Measurements from ENCODE around the gene PRSS36.

Gene PRSS36

DNA sequence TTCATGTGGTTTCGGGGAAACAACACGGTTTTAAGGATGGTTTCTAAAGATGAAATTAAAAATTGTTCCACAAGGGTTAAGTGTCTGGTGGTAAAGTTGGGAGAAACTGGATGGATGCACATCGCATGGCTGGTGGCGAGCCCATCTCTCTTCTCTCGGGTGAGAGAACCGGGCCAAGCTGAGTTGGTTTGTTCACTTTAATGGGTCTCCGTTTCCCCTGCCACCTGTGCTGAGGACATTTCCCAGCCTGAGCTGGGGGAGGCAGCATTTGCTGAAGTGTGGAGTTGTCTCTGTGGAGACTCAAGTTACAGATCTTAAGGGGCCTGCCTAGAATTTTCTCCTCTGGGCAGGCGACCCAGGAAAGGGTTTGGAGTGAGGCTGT, 37.9 kb upstream of the PRSS36 start:
- Histone ChIP-seq H2AFZ (ENCODE audit: low read depth, low read length, severe bottlenecking) (no peak overlapping the region), H3K9ac (ENCODE audit: low read length) (no peak overlapping the region), H3K9me3 (ENCODE audit: insufficient read depth, low read length) (no peaks in the 10 kb centered on the region), H3K79me2 (ENCODE audit: insufficient read depth, low read length) (peaks cover 67% of the 10 kb centered on the region), H3K4me2 (ENCODE audit: low read depth, low read length, poor library complexity, severe bottlenecking) (no peak overlapping the region), H3F3A (ENCODE audit: insufficient read depth) (peaks cover 43% of the 10 kb centered on the region), H3K36me3 (ENCODE audit: low read length) (peaks cover 91% of the 10 kb centered on the region), H3K4me3 (ENCODE audit: insufficient read depth, low read length, poor library complexity, severe bottlenecking) (no peak overlapping the region), H3K27ac (ENCODE audit: low read depth, low read length) (no peak overlapping the region), H3K27me3 (ENCODE audit: low read length) (no peaks in the 10 kb centered on the region), H4K20me1 (ENCODE audit: low read depth, low read length) (peaks cover 79% of the 10 kb centered on the region), H3K9me2 (replicated peaks; ENCODE audit: insufficient read depth, low read length) (no peaks in the 10 kb centered on the region)
- TF ChIP-seq, protein P1, sequence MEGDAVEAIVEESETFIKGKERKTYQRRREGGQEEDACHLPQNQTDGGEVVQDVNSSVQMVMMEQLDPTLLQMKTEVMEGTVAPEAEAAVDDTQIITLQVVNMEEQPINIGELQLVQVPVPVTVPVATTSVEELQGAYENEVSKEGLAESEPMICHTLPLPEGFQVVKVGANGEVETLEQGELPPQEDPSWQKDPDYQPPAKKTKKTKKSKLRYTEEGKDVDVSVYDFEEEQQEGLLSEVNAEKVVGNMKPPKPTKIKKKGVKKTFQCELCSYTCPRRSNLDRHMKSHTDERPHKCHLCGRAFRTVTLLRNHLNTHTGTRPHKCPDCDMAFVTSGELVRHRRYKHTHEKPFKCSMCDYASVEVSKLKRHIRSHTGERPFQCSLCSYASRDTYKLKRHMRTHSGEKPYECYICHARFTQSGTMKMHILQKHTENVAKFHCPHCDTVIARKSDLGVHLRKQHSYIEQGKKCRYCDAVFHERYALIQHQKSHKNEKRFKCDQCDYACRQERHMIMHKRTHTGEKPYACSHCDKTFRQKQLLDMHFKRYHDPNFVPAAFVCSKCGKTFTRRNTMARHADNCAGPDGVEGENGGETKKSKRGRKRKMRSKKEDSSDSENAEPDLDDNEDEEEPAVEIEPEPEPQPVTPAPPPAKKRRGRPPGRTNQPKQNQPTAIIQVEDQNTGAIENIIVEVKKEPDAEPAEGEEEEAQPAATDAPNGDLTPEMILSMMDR (IDR thresholded peaks at IDR 0.05; ENCODE audit: insufficient read depth, low read length, poor library complexity, severe bottlenecking): no peak
- TF ChIP-seq EZH2phosphoT487 (conservative IDR thresholded peaks at IDR 0.05; ENCODE audit: low read length): no peak

DNA sequence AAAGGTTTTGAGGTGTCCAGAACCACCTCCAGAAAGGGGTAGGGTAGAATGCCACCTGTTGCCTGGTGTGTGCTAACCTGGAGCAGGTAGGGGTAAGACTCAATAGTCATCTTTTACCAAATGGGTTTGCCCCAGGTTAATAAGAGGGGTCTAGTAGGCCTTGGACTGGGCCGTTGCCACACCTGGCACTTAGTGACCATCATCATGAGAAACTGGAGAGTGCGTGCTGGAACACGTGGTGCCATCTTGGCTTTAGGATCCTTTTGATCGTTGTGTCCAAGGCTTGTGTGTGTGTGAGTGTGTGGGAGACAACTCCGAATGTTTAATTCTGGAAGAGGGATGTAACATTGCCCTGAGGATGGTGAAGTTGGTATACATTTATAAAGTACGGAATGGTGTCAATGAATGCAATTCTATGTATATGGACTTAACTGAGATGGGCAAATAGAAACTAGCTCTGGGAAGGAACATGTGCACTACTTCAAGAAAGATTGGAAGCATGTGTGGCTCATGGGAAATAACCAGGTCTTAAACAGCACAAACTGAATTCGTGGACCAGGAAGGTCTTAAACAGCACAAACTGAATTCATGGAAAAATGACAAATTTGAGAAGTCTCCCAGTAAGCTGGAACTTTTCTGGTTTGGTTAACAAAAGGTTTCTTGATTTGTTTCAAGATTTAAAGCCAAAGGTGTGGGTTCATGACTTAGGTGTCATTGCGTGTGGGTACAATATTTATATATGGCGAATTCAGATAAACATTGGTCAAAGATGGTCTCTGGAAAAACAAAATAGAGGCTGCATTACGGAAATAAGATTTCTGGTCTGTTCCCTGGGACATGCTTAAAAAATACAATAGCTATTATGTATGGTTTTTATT, 37.3 kb upstream of the PRSS36 start:
- Histone ChIP-seq H3K9ac (ENCODE audit: low read length) (no peak overlapping the region), H3K27me3 (ENCODE audit: low read length) (no peaks in the 10 kb centered on the region), H3F3A (ENCODE audit: insufficient read depth) (peaks cover 39% of the 10 kb centered on the region), H4K20me1 (ENCODE audit: low read depth, low read length) (peaks cover 86% of the 10 kb centered on the region), H3K27ac (ENCODE audit: low read depth, low read length) (no peak overlapping the region), H2AFZ (ENCODE audit: low read depth, low read length, severe bottlenecking) (no peak overlapping the region), H3K79me2 (ENCODE audit: insufficient read depth, low read length) (peaks cover 73% of the 10 kb centered on the region), H3K4me2 (ENCODE audit: low read depth, low read length, poor library complexity, severe bottlenecking) (no peak overlapping the region), H3K9me3 (ENCODE audit: insufficient read depth, low read length) (no peaks in the 10 kb centered on the region), H3K36me3 (ENCODE audit: low read length) (peaks cover 96% of the 10 kb centered on the region), H3K9me2 (replicated peaks; ENCODE audit: insufficient read depth, low read length) (no peaks in the 10 kb centered on the region), H3K4me3 (ENCODE audit: insufficient read depth, low read length, poor library complexity, severe bottlenecking) (no peak overlapping the region)
- TF ChIP-seq, protein P1 (IDR thresholded peaks at IDR 0.05; ENCODE audit: insufficient read depth, low read length, poor library complexity, severe bottlenecking): no peak
- TF ChIP-seq EZH2phosphoT487 (conservative IDR thresholded peaks at IDR 0.05; ENCODE audit: low read length): no peak

DNA sequence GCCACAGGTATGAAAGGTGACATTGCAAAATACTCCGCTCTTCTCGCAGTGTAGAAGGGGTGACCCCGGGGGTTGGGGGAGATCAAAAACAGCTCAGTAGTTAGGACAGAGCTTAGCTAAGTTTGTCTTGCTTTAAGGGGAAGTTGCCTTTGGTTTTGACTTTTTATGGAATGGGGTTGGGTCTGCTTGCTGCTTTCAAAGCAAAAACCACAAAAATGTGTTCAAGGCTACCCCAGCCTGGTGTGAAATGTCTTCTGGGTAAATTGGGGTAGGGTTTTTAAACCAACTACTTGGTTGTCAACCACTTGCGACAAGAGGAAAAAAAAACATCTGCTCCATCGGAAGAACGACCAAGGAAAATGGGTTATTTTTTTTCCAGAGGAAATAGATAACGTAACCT, 36.3 kb upstream of the PRSS36 start:
- Histone ChIP-seq H3K36me3 (ENCODE audit: low read length) (peaks cover 93% of the 10 kb centered on the region), H3F3A (ENCODE audit: insufficient read depth) (peaks cover 30% of the 10 kb centered on the region; the same call in 1 of the 2 replicates), H3K27ac (ENCODE audit: low read depth, low read length) (no peak overlapping the region), H3K9me3 (ENCODE audit: insufficient read depth, low read length) (no peaks in the 10 kb centered on the region), H4K20me1 (ENCODE audit: low read depth, low read length) (peaks cover 86% of the 10 kb centered on the region), H2AFZ (ENCODE audit: low read depth, low read length, severe bottlenecking) (no peak overlapping the region), H3K9ac (ENCODE audit: low read length) (no peak overlapping the region), H3K4me2 (ENCODE audit: low read depth, low read length, poor library complexity, severe bottlenecking) (no peak overlapping the region), H3K27me3 (ENCODE audit: low read length) (no peaks in the 10 kb centered on the region), H3K79me2 (ENCODE audit: insufficient read depth, low read length) (peaks cover 83% of the 10 kb centered on the region), H3K9me2 (replicated peaks; ENCODE audit: insufficient read depth, low read length) (no peaks in the 10 kb centered on the region), H3K4me3 (ENCODE audit: insufficient read depth, low read length, poor library complexity, severe bottlenecking) (no peak overlapping the region)
- no peak for TF ChIP-seq EZH2phosphoT487 (conservative IDR thresholded peaks at IDR 0.05; ENCODE audit: low read length)
- TF ChIP-seq, protein P1 (IDR thresholded peaks at IDR 0.05; ENCODE audit: insufficient read depth, low read length, poor library complexity, severe bottlenecking): no peak
